Uterus (tissue), 2 donors: ENCODE data around the gene FAR2.

Experiments
- POLR2A ChIP-seq, 2 donors: fragments of 450-650 bp; IDR thresholded peaks; one replicate each; pipeline ENCODE4 v1.6.1; 2016; ENCODE audit warnings: antibody characterized with exemption in 2 of 2, mild to moderate bottlenecking in 1 of 2, moderate library complexity in 1 of 2
- TF ChIP-seq, protein P1 (sequence below), 4 experiments: fragments of 200-600 bp in 2 of 4; fragments of 450-650 bp in 2 of 4; sonication (generic) in 2 of 4; IDR thresholded peaks; one replicate each; pipeline ENCODE4 v1.5.1; 2016 to 2019; ENCODE audit warnings: antibody characterized with exemption in 4 of 4, mild to moderate bottlenecking in 2 of 4, moderate library complexity in 1 of 4

DNA sequence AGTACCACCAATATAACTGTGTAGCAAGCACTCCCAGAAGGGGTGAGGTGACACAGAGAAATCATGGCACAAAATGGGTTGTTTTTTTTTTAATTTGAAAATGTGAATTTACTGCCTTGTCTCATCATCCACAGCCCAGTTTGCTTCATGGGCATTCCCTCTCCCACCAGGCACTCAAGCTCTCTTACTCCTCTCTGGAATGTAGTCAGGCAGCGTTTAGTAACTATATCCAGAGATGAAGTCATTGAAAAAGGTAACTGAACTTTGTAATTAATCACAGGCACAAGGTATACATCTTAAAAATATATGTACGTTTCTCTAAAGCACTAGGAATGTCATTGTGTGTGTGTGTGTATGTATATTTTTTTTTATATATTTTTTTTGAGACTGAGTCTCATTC lies 91.4 kb downstream of the FAR2 start:
- TF ChIP-seq, protein P1, sequence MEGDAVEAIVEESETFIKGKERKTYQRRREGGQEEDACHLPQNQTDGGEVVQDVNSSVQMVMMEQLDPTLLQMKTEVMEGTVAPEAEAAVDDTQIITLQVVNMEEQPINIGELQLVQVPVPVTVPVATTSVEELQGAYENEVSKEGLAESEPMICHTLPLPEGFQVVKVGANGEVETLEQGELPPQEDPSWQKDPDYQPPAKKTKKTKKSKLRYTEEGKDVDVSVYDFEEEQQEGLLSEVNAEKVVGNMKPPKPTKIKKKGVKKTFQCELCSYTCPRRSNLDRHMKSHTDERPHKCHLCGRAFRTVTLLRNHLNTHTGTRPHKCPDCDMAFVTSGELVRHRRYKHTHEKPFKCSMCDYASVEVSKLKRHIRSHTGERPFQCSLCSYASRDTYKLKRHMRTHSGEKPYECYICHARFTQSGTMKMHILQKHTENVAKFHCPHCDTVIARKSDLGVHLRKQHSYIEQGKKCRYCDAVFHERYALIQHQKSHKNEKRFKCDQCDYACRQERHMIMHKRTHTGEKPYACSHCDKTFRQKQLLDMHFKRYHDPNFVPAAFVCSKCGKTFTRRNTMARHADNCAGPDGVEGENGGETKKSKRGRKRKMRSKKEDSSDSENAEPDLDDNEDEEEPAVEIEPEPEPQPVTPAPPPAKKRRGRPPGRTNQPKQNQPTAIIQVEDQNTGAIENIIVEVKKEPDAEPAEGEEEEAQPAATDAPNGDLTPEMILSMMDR (IDR thresholded peaks at IDR 0.05), result no peak
- TF ChIP-seq POLR2A (IDR thresholded peaks at IDR 0.05), result no peak
